H9 (cell line): ENCODE measurements around the gene CDKN2B. TPM values are rescaled to one million over a fixed set of nuclear protein-coding genes. Genes with fewer than 3 reads are reported as not detected.

Source experiments
- DNase-seq: peaks from one replicate; pipeline ENCODE4 v3.0.0-alpha.2; 2017
- H2AFZ ChIP-seq: one replicate; pipeline ENCODE4 v1.6.1; 2013; ENCODE audit warnings: mild to moderate bottlenecking, low read length, control low read depth, moderate library complexity
- H2AK5ac ChIP-seq: 2 replicates; pipeline ENCODE4 v1.6.1; 2013; ENCODE audit warnings: low read length, control low read depth, mixed read lengths; ENCODE audit not compliant: insufficient read length
- H2BK120ac ChIP-seq: one replicate; pipeline ENCODE4 v1.6.1; 2013; ENCODE audit warnings: low read depth, mild to moderate bottlenecking, low read length, control low read depth, inconsistent platforms; ENCODE audit not compliant: poor library complexity, severe bottlenecking
- H2BK12ac ChIP-seq: 2 replicates; pipeline ENCODE4 v1.6.1; 2013; ENCODE audit warnings: low read length, control low read depth, mixed read lengths, low read depth; ENCODE audit not compliant: insufficient read length
- H2BK15ac ChIP-seq: 2 replicates; pipeline ENCODE4 v1.6.1; 2013; ENCODE audit warnings: low read depth, low read length, control low read depth
- H2BK20ac ChIP-seq: one replicate; pipeline ENCODE4 v1.6.1; 2013; ENCODE audit warnings: low read depth, mild to moderate bottlenecking, low read length, control low read depth, inconsistent platforms; ENCODE audit not compliant: poor library complexity, severe bottlenecking
- H2BK5ac ChIP-seq: 2 replicates; pipeline ENCODE4 v1.6.1; 2013; ENCODE audit warnings: low read length, control low read depth, mixed read lengths; ENCODE audit not compliant: insufficient read length
- H3K14ac ChIP-seq: 2 replicates; pipeline ENCODE4 v1.6.1; 2013; ENCODE audit warnings: low read length, control low read depth; ENCODE audit not compliant: insufficient read depth
- H3K18ac ChIP-seq: 2 replicates; pipeline ENCODE4 v1.6.1; 2013; ENCODE audit warnings: low read depth, mild to moderate bottlenecking, mixed read lengths, low read length, control low read depth; ENCODE audit not compliant: insufficient read length
- H3K23ac ChIP-seq: 2 replicates; pipeline ENCODE4 v1.6.1; 2013; ENCODE audit warnings: low read length, control low read depth, mixed read lengths, low read depth; ENCODE audit not compliant: insufficient read length
- H3K23me2 ChIP-seq: 2 replicates; pipeline ENCODE4 v1.6.1; 2013; ENCODE audit warnings: low read depth, mild to moderate bottlenecking, mixed read lengths, low read length, control low read depth; ENCODE audit not compliant: insufficient read length, poor library complexity, severe bottlenecking
- H3K27ac ChIP-seq: 2 replicates; pipeline ENCODE4 v1.5.1; 2013; ENCODE audit warnings: low read length, control low read depth, mixed read lengths, low read depth; ENCODE audit not compliant: insufficient read length
- H3K27me3 ChIP-seq: 2 replicates; pipeline ENCODE4 v1.6.1; 2013; ENCODE audit warnings: low read length, control low read depth, inconsistent platforms; ENCODE audit not compliant: insufficient read depth
- H3K4ac ChIP-seq: 2 replicates; pipeline ENCODE4 v1.6.1; 2013; ENCODE audit warnings: low read depth, mild to moderate bottlenecking, control low read depth, inconsistent platforms, low read length, moderate library complexity
- H3K4me1 ChIP-seq: 2 replicates; pipeline ENCODE4 v1.6.1; 2013; ENCODE audit warnings: low read length, control low read depth, inconsistent platforms; ENCODE audit not compliant: insufficient read depth
- H3K4me2 ChIP-seq: 2 replicates; pipeline ENCODE4 v1.6.1; 2013; ENCODE audit warnings: low read length, control low read depth, mixed read lengths; ENCODE audit not compliant: insufficient read length, insufficient read depth
- H3K56ac ChIP-seq: 2 replicates; pipeline ENCODE4 v1.6.1; 2013; ENCODE audit warnings: low read depth, mild to moderate bottlenecking, mixed read lengths, low read length, control low read depth; ENCODE audit not compliant: insufficient read length
- H3K79me1 ChIP-seq: 2 replicates; pipeline ENCODE4 v1.6.1; 2013; ENCODE audit warnings: low read depth, mild to moderate bottlenecking, moderate library complexity, low read length, control low read depth, inconsistent platforms; ENCODE audit not compliant: insufficient read depth, poor library complexity, severe bottlenecking
- H3K79me2 ChIP-seq: 2 replicates; pipeline ENCODE4 v1.6.1; 2013; ENCODE audit warnings: low read length, control low read depth, inconsistent platforms; ENCODE audit not compliant: insufficient read depth
- H3K9ac ChIP-seq: 2 replicates; pipeline ENCODE4 v1.6.1; 2013; ENCODE audit warnings: low read length, control low read depth, mixed read lengths; ENCODE audit not compliant: insufficient read length; ENCODE audit errors: extremely low read depth
- H3K9me3 ChIP-seq: one replicate; pipeline ENCODE4 v1.6.1; 2013; ENCODE audit warnings: low read depth, low read length, inconsistent platforms; ENCODE audit not compliant: control insufficient read depth
- H3T11ph ChIP-seq: one replicate; pipeline ENCODE4 v1.6.1; 2013; ENCODE audit warnings: mild to moderate bottlenecking, low read length, control low read depth, inconsistent platforms
- H4K20me1 ChIP-seq: one replicate; pipeline ENCODE4 v1.6.1; 2013; ENCODE audit not compliant: control insufficient read depth, insufficient read length, insufficient read depth
- H4K5ac ChIP-seq: 2 replicates; pipeline ENCODE4 v1.6.1; 2013; ENCODE audit warnings: low read depth, mild to moderate bottlenecking, mixed read lengths, low read length, control low read depth; ENCODE audit not compliant: insufficient read length
- H4K8ac ChIP-seq: replicated peaks from 2 replicates; pipeline ENCODE4 v1.6.1; 2013; ENCODE audit warnings: low read length, control low read depth, mixed read lengths, low read depth; ENCODE audit not compliant: insufficient read length
- H4K91ac ChIP-seq: 2 replicates; pipeline ENCODE4 v1.6.1; 2013; ENCODE audit warnings: low read depth, mild to moderate bottlenecking, moderate library complexity, mixed read lengths, low read length, control low read depth; ENCODE audit not compliant: insufficient read length
- H3K27ac Mint-ChIP-seq, 3 experiments: 2 replicates in 2 of 3; 3 replicates in 1 of 3; pipeline ENCODE4 v1.8.0; 2020 to 2021; ENCODE audit warnings: mixed read lengths in 3 of 3, mild to moderate bottlenecking in 1 of 3, moderate library complexity in 1 of 3
- H3K27me3 Mint-ChIP-seq: 2 replicates; pipeline ENCODE4 v1.8.0; 2021; ENCODE audit warnings: low read depth, mild to moderate bottlenecking, moderate library complexity, mixed read lengths
- H3K36me3 Mint-ChIP-seq, 3 experiments: 2 replicates in 2 of 3; 3 replicates in 1 of 3; pipeline ENCODE4 v1.8.0; 2020 to 2021; ENCODE audit warnings: low read depth in 3 of 3, mixed read lengths in 3 of 3; ENCODE audit not compliant: insufficient read depth in 1 of 3
- H3K4me1 Mint-ChIP-seq, 2 experiments: 2 replicates each; pipeline ENCODE4 v1.8.0; 2020; ENCODE audit warnings: mixed read lengths in 2 of 2
- H3K4me3 Mint-ChIP-seq, 2 experiments: 2 replicates in 1 of 2; 3 replicates in 1 of 2; pipeline ENCODE4 v1.8.0; 2020 to 2021; ENCODE audit warnings: mild to moderate bottlenecking in 2 of 2, mixed read lengths in 2 of 2, moderate library complexity in 1 of 2
- H3K9me3 Mint-ChIP-seq, 2 experiments: 2 replicates in 1 of 2; 3 replicates in 1 of 2; pipeline ENCODE4 v1.8.0; 2020; ENCODE audit warnings: mild to moderate bottlenecking in 2 of 2, mixed read lengths in 2 of 2, moderate library complexity in 1 of 2
- CTCF ChIP-seq: fragments of 200-600 bp; sonication (generic); conservative IDR thresholded peaks from 3 replicates; pipeline ENCODE4 v1.8.0; 2021; ENCODE audit warnings: antibody characterized with exemption, mild to moderate bottlenecking
- WGBS: extraction: QIAGEN DNeasy Blood & Tissue Kit; methylation state at CpG from one replicate; pipeline ENCODE4 v1.1.7; 2013; ENCODE audit warnings: missing lambda C conversion rate, low lambda C conversion rate, mixed read lengths; ENCODE audit not compliant: insufficient read length; ENCODE audit errors: extremely low coverage; 5-methylcytosine and 5-hydroxymethylcytosine counted together
- total RNA-seq: library from RNA; stranded (reverse); gene quantifications from 2 replicates; pipeline ENCODE4 v1.2.1, GENCODE V29; 2021

The CDKN2B gene
- total RNA-seq, 1 experiment from 2014 or later: 0.13 TPM

GRCh38 chr9:22054529-22054928 lies 45.4 kb upstream of the CDKN2B start:
- no peak overlapping the region for H2BK12ac ChIP-seq
- no peak overlapping the region for H3K56ac ChIP-seq
- no peaks in the 10 kb centered on the region; the same call in 1 of the 2 replicates for H3K27me3 Mint-ChIP-seq
- no peak overlapping the region for H3K18ac ChIP-seq
- H3K27ac ChIP-seq: no peak overlapping the region
- no peak overlapping the region for H2BK15ac ChIP-seq
- no peak overlapping the region for H3K23ac ChIP-seq
- no peak overlapping the region for H4K91ac ChIP-seq
- DNase-seq: no peak
- H3K9ac ChIP-seq: no peak overlapping the region
- no peak overlapping the region for H2AFZ ChIP-seq
- TF ChIP-seq CTCF: no peak
- H2BK5ac ChIP-seq: no peak overlapping the region
- H4K5ac ChIP-seq: no peak overlapping the region
- H3K79me2 ChIP-seq: no peaks in the 10 kb centered on the region
- H3K14ac ChIP-seq: no peak overlapping the region
- H3K4me1 ChIP-seq: no peaks in the 10 kb centered on the region
- H3K4ac ChIP-seq: no peak overlapping the region
- no peak overlapping the region for H3K4me2 ChIP-seq
- H3K4me1 Mint-ChIP-seq: peaks cover 4 to 10% of the 10 kb centered on the region in 2 experiments
- H3K27me3 ChIP-seq: no peaks in the 10 kb centered on the region
- no peaks in the 10 kb centered on the region for H4K20me1 ChIP-seq
- no peak overlapping the region for H2AK5ac ChIP-seq
- H3K23me2 ChIP-seq: no peaks in the 10 kb centered on the region
- H2BK20ac ChIP-seq: no peak overlapping the region
- no peak overlapping the region for H2BK120ac ChIP-seq
- no peaks in the 10 kb centered on the region for H3K79me1 ChIP-seq
- H3K9me3 Mint-ChIP-seq: peaks cover 0 to 2% of the 10 kb centered on the region in 2 experiments; a peak in 2 of 5 replicates
- H3K9me3 ChIP-seq: no peaks in the 10 kb centered on the region
- H3K27ac Mint-ChIP-seq: no peak overlapping the region
- no peak overlapping the region for H4K8ac ChIP-seq
- H3K4me3 Mint-ChIP-seq: no peak overlapping the region
- WGBS: no CpG with 5 or more reads among the region's 2 CpGs
- peaks cover 0 to 2% (median 0%) of the 10 kb centered on the region in 3 experiments; a peak in 1 of 7 replicates for H3K36me3 Mint-ChIP-seq
- H3T11ph ChIP-seq: no peak overlapping the region
